ENCODE results near the gene RTN4RL2. TPM values are rescaled to one million over a fixed set of nuclear protein-coding genes. Genes with fewer than 3 reads are reported as not detected.

The RTN4RL2 gene
- total RNA-seq, 1 donor from 2014 or later: 4.8 TPM

DNA sequence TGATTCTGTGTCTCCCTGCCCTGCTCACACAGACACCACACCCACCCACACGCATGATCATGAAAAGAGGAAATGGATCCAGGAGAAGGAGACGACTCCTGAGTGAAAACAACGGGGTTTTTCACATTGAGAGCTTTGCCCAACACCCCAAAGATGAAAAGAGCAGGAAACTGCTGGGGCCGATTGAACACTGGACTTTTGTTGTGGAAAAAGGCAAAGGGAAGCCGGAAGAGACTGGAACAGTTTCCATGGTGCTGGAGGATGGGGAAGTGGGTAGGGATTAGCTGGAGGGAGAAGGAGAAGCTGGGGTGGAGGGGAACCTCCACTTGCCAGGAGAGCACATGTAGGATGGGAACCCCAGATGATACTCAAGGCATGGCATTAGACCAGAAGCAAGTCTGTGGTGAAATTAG is 28.2 kb upstream of the RTN4RL2 start:
- Histone ChIP-seq H3K27ac (peak overlapping the region; percentile 56), H3K27me3 (ENCODE audit: low read depth) (no peaks in the 10 kb centered on the region), H3K36me3 (no peaks in the 10 kb centered on the region), H3K9me3 (no peaks in the 10 kb centered on the region), H3K4me3 (no peak overlapping the region), H3K4me1 (peaks cover 64% of the 10 kb centered on the region)
- ATAC-seq (peak in 1 of 2 donors; percentile 10), DNase-seq (no peak)
- intact Hi-C loops (cut with DNase I): no loop called here
- TF ChIP-seq, protein P1, sequence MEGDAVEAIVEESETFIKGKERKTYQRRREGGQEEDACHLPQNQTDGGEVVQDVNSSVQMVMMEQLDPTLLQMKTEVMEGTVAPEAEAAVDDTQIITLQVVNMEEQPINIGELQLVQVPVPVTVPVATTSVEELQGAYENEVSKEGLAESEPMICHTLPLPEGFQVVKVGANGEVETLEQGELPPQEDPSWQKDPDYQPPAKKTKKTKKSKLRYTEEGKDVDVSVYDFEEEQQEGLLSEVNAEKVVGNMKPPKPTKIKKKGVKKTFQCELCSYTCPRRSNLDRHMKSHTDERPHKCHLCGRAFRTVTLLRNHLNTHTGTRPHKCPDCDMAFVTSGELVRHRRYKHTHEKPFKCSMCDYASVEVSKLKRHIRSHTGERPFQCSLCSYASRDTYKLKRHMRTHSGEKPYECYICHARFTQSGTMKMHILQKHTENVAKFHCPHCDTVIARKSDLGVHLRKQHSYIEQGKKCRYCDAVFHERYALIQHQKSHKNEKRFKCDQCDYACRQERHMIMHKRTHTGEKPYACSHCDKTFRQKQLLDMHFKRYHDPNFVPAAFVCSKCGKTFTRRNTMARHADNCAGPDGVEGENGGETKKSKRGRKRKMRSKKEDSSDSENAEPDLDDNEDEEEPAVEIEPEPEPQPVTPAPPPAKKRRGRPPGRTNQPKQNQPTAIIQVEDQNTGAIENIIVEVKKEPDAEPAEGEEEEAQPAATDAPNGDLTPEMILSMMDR (IDR thresholded peaks at IDR 0.05): no peak

DNA sequence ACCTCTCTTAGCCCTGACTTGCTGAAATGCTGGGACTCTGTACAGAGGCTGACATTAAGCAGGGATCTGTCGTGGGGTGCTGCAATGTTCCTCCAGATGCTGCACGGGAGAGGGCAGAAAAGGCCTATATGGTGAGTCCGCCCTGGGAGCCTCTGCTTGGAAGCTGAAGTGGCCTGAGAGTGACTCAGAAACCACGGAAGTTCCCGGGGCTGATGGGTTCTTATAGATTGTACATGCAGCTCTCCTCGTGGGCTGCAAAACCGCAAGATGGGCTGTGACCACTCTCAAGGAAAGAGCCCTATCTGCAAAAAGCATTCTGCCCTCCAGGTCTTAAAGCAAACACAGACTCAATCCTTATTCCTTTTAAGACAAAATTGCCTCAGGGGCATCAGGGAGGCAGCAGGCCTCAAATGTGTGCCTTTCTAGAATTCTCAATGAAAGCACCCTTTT is 27.6 kb upstream of the RTN4RL2 start:
- Histone ChIP-seq H3K27ac (peak overlapping the region; percentile 56), H3K4me3 (no peak overlapping the region), H3K4me1 (peaks cover 58% of the 10 kb centered on the region), H3K27me3 (ENCODE audit: low read depth) (no peaks in the 10 kb centered on the region), H3K9me3 (no peaks in the 10 kb centered on the region), H3K36me3 (no peaks in the 10 kb centered on the region)
- intact Hi-C loops (cut with DNase I): no loop called here
- ATAC-seq (peak; percentile 52 to 57), DNase-seq (peak; percentile 61)
- TF ChIP-seq, protein P1 (IDR thresholded peaks at IDR 0.05): no peak

DNA sequence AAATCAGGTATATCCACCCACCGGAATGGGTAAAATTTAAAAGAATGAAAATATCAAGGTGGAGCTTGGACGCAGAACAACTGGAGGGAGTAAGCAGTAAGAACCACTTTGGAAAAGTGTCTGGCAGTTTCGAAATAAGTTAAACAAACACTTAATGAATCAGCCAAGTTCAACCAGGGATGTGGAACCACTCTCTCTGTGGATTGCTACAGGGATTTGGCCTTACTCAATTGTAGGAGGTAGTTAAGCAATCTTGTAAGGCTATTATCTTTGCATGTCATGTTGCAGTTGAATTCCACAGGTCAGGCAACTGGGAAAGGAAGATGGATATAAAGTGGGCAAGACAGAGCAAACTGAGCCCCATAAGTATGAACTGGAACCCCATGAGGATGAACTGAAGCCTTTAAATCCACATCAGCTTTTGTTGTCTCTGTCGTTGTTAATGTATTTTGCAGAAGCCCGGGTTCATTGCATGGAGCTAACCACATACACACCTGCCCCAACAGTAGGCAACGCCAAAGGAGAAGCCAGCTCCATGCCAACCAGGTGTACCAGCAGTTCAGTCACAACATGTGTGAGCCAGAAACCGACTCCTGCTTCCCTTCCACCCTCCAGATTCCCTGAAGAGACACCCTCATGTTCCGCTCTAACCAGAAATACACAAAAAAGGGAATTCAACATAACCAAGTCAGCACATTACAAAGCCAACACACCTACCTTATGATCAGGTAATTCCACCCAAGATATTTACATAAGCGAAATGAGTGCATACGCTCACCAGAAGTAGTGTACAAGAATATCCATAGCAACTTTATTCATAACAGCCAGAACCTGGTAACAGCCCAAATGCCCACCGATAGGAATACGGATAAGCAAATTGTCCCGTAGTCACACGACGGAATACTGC is 25.4 kb upstream of the RTN4RL2 start:
- Histone ChIP-seq H3K36me3 (no peaks in the 10 kb centered on the region), H3K27me3 (ENCODE audit: low read depth) (no peaks in the 10 kb centered on the region), H3K4me3 (no peak overlapping the region), H3K27ac (peak overlapping the region; percentile 58), H3K9me3 (no peaks in the 10 kb centered on the region), H3K4me1 (peaks cover 53% of the 10 kb centered on the region)
- intact Hi-C loops (cut with DNase I): no loop called here
- ATAC-seq (peak; percentile 89), DNase-seq (no peak)
- TF ChIP-seq, protein P1 (IDR thresholded peaks at IDR 0.05): no peak

DNA sequence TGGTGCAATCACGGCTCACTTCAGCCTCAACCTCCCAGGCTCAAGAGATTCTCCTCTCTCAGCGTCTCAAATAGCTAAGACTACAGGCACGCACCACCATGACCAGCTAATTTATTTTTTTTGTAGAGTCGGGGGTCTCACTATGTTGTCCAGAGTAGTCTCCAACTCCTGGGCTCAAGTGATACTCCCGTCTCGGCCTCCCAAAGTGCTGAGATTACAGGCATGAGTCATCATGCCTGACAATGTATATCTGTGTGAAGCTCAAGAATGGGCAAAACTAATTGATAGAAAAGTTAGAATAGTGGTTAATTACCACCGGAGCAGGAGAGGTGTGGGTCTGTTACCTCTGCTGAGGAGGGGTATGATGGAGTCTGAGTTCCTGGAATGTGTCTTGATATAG is 24.3 kb upstream of the RTN4RL2 start:
- Histone ChIP-seq H3K4me3 (no peak overlapping the region), H3K4me1 (peaks cover 51% of the 10 kb centered on the region), H3K9me3 (no peaks in the 10 kb centered on the region), H3K36me3 (no peaks in the 10 kb centered on the region), H3K27ac (peak overlapping the region; percentile 58), H3K27me3 (ENCODE audit: low read depth) (no peaks in the 10 kb centered on the region)
- no peak for ATAC-seq
- DNase-seq: no peak
- intact Hi-C loops (cut with DNase I): no loop called here
- TF ChIP-seq, protein P1 (IDR thresholded peaks at IDR 0.05): no peak

DNA sequence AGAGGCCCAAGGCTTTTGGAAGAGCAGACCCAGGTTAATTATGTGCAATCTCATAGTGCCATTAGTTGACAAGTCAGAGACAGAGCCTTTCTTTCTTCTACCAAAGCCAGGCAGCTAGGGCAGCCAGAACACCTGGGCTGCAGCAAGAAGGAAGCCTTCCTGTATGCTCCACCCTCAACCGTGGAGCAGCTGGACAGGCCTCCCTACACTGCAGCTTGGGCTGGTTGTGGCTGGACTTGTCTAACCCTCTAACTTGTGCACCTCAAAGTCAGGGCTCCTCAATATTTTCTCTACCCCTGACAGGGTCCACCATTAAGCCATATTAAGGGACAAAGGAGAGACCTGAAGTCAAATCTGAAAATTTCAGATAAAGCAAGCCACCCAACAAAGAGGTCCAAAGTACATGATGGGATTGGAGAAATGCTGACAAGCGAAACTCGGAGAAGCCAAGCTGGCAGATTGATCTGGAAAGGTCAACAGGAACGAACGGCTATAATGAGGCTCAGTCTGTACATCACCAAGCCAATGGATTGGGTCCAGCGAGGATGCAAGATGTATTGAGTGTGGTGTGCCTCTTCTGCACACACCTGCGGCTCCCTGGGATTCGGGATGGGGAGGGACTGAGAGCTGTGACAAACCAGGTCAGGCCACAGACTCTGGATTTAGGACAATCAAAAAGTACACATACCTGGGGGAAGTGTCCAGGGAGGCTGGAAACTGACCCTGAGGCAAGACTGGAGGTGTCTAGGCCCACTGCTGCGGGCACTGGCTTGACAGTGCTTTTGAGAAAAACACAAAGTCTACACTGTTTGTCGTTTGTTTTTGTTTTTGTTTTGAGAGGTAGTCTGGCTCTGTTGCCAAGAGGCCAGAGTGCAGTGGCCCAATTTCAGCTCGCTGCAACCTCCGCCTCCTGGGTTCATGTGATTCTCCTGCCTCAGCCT is 21.7 kb upstream of the RTN4RL2 start:
- intact Hi-C loops (cut with DNase I): no loop called here
- DNase-seq: no peak

More for the DNA sequence above, 21.7 kb upstream of the RTN4RL2 start:
- Histone ChIP-seq H3K4me3 (no peak overlapping the region), H3K27ac (no peak overlapping the region), H3K9me3 (no peaks in the 10 kb centered on the region), H3K27me3 (ENCODE audit: low read depth) (no peaks in the 10 kb centered on the region), H3K4me1 (peaks cover 26% of the 10 kb centered on the region), H3K36me3 (no peaks in the 10 kb centered on the region)
- TF ChIP-seq, protein P1 (IDR thresholded peaks at IDR 0.05): no peak
- ATAC-seq: no peak
